HG03039 (cell line): ENCODE results near the gene CLCN3.
"Not testable (repeated sequence)": the region's sequence is repeated elsewhere in the genome, so short reads cannot be mapped to it uniquely, and the experiment has no call there.

ENCODE experiments used
- ATAC-seq: cut with Tn5 transposase; IDR thresholded peaks from one replicate; pipeline ENCODE4 v1.9.1; 2021; ENCODE audit warnings: mild to moderate bottlenecking, moderate library complexity; ENCODE audit not compliant: unreplicated experiment

CLCN3 gene

GRCh38 chr4:169652535-169652934, 32.2 kb downstream of the CLCN3 start:
- ATAC-seq, result no peak

GRCh38 chr4:169655401-169655800, 35.0 kb downstream of the CLCN3 start:
- no peak for ATAC-seq

- ATAC-seq, result no peak
These were observed 37.2 kb downstream of the CLCN3 start for GRCh38 chr4:169657470-169658107.

- ATAC-seq, result no peak
These were observed 37.8 kb downstream of the CLCN3 start for GRCh38 chr4:169658196-169658595.

- ATAC-seq, result no peak
These were observed 38.8 kb downstream of the CLCN3 start for GRCh38 chr4:169658975-169659715.

- ATAC-seq, result peak; percentile 98
These were observed 39.6 kb downstream of the CLCN3 start for GRCh38 chr4:169659716-169660670.

GRCh38 chr4:169660929-169661328, 40.6 kb downstream of the CLCN3 start:
- ATAC-seq, result no peak

- ATAC-seq, result no peak
These were observed 41.4 kb downstream of the CLCN3 start for GRCh38 chr4:169661761-169662160.

GRCh38 chr4:169662206-169662605, 41.8 kb downstream of the CLCN3 start:
- no peak for ATAC-seq

GRCh38 chr4:169663402-169663801, 43.0 kb downstream of the CLCN3 start:
- ATAC-seq, result no peak

- ATAC-seq, result no peak
These were observed 43.5 kb downstream of the CLCN3 start for GRCh38 chr4:169663831-169664230.

- no peak for ATAC-seq
These were observed 44.2 kb downstream of the CLCN3 start for GRCh38 chr4:169664615-169665014.

GRCh38 chr4:169665046-169665737, 44.8 kb downstream of the CLCN3 start:
- no peak for ATAC-seq

- ATAC-seq, result no peak
These were observed 47.8 kb downstream of the CLCN3 start for GRCh38 chr4:169668069-169668721.

- no peak for ATAC-seq
These were observed 55.4 kb downstream of the CLCN3 start for GRCh38 chr4:169675825-169676224.

- ATAC-seq, result no peak
These were observed 56.9 kb downstream of the CLCN3 start for GRCh38 chr4:169677150-169677748.

GRCh38 chr4:169678486-169678885, 58.1 kb downstream of the CLCN3 start:
- not testable (repeated sequence) for ATAC-seq

GRCh38 chr4:169678951-169679591, 58.7 kb downstream of the CLCN3 start:
- not testable (repeated sequence) for ATAC-seq

GRCh38 chr4:169682372-169683047, 62.1 kb downstream of the CLCN3 start:
- no peak for ATAC-seq
